ENCODE measurements around the gene SHQ1. TPM values are rescaled to one million over a fixed set of nuclear protein-coding genes. Genes with fewer than 3 reads are reported as not detected.

The SHQ1 gene
- total and polyA plus RNA-seq, 2 of the 4 experiments (the other 2 are of a cell fraction): 10.4 to 19.4 TPM

DNA sequence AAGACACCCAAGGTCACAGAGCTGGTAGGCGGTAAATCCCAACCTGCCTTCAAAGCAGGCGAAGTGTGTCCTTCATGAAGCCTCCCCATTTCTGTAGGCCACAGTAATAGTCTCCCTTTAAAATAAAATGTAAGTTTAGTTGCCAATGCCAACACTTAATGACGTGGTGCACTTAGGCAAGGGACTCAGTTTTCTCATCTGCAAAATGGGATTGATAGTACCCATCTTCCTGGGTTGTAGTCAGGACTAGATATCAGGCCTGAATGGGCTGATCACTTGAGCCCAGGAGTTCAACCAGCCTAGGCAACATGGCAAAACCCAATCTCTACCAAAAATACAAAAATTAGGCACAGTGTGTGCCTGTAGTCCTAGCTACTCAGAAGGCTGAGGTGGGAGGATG is 114.6 kb downstream of the SHQ1 start:
- Histone ChIP-seq H2AFZ (replicated peaks; ENCODE audit: low read length, poor library complexity) (no peak overlapping the region), H3K4me3 (ENCODE audit: insufficient read depth, low read depth, low read length) (no peak overlapping the region), H3K79me1 (ENCODE audit: low read depth in 1 of 2, low read length in 2 of 2) (no peaks in the 10 kb centered on the region), H3K4me1 (ENCODE audit: control insufficient read depth, insufficient read depth, low read length) (no peaks in the 10 kb centered on the region), H3K9me3 (ENCODE audit: control insufficient read depth, insufficient read depth, low read length) (peaks cover 5% of the 10 kb centered on the region; the same call in 1 of the 2 replicates), H3K4ac (ENCODE audit: low read depth, low read length) (no peak overlapping the region), H3K23ac (ENCODE audit: low read depth, low read length) (no peak overlapping the region), H3K9ac (ENCODE audit: low read depth, low read length) (no peak overlapping the region), H3K4me2 (ENCODE audit: low read depth, low read length) (no peak overlapping the region), H3K27me3 (ENCODE audit: control insufficient read depth, insufficient read depth, low read length) (peaks cover 7% of the 10 kb centered on the region), H2BK15ac (ENCODE audit: low read depth, low read length) (no peak overlapping the region), H3K56ac (ENCODE audit: extremely low read depth, insufficient read depth, low read length) (no peak overlapping the region), H2AK5ac (ENCODE audit: low read depth, low read length) (no peak overlapping the region), H4K91ac (ENCODE audit: insufficient read depth, low read depth, low read length) (no peak overlapping the region), H2AK9ac (replicated peaks; ENCODE audit: low read depth, low read length, poor library complexity) (no peak overlapping the region), H3K14ac (replicated peaks; ENCODE audit: low read depth, low read length) (no peak overlapping the region), H2BK120ac (ENCODE audit: low read depth, low read length) (no peak overlapping the region), H3K36me3 (ENCODE audit: control insufficient read depth, insufficient read depth, low read length) (no peaks in the 10 kb centered on the region), H3K9me1 (ENCODE audit: insufficient read depth, low read length) (no peaks in the 10 kb centered on the region), H2BK5ac (ENCODE audit: low read depth, low read length, poor library complexity, severe bottlenecking) (no peak overlapping the region), H4K20me1 (ENCODE audit: insufficient read depth, low read length) (no peaks in the 10 kb centered on the region), H4K8ac (ENCODE audit: low read depth in 2 of 2, low read length in 2 of 2) (no peak overlapping the region), H4K5ac (ENCODE audit: low read depth, low read length) (no peak overlapping the region), H3K18ac (ENCODE audit: low read depth, low read length) (no peak overlapping the region), H2BK20ac (ENCODE audit: low read depth, low read length) (no peak overlapping the region), H3K27ac (ENCODE audit: insufficient read depth, low read length) (no peak overlapping the region)
- intact Hi-C loops (cut with micrococcal nuclease): no loop called here
- DNase-seq: no peak
- dilution Hi-C loops (cut with HindIII; ENCODE audit: low sequenced_read_pairs, unreplicated experiment): no loop called here
- in situ Hi-C loops (cut with MboI; ENCODE audit: low sequenced_read_pairs): no loop called here
- ChIA-PET CTCF (no interaction called here), POLR2A (ENCODE audit: unreplicated experiment) (no interaction called here)
- WGBS, 2 experiments (ENCODE audit: extremely low coverage in 2 of 2, insufficient read length in 1 of 2): no CpG with 5 or more reads among the region's 3 CpGs
- ATAC-seq (ENCODE audit: low read depth): no peak
- no TSS peak for BruUV-seq (replicated peaks)
- TF ChIP-seq RCOR1 (IDR thresholded peaks at IDR 0.05; ENCODE audit: insufficient replicate concordance, low read length) (no peak), MAFK (IDR thresholded peaks at IDR 0.05; ENCODE audit: low read depth, low read length) (no peak), POLR2A (IDR thresholded peaks at IDR 0.05; ENCODE audit: low read depth, low read length) (no peak), CEBPB (IDR thresholded peaks at IDR 0.05; ENCODE audit: low read depth, low read length) (no peak), CHD1 (IDR thresholded peaks at IDR 0.05; ENCODE audit: low read depth, low read length) (no peak), RAD21 (IDR thresholded peaks at IDR 0.05; ENCODE audit: low read length) (no peak), NFE2L2 (IDR thresholded peaks at IDR 0.05; ENCODE audit: low read depth, low read length) (no peak), FOS (IDR thresholded peaks at IDR 0.05; ENCODE audit: low read depth, low read length) (no peak), RFX5 (IDR thresholded peaks at IDR 0.05; ENCODE audit: low read depth, low read length) (no peak), BHLHE40 (IDR thresholded peaks at IDR 0.05; ENCODE audit: low read depth, low read length) (no peak), MAZ (IDR thresholded peaks at IDR 0.05; ENCODE audit: borderline replicate concordance, low read depth, low read length) (no peak), MXI1 (IDR thresholded peaks at IDR 0.05; ENCODE audit: borderline replicate concordance, low read depth, low read length) (no peak), SMC3 (IDR thresholded peaks at IDR 0.05; ENCODE audit: low read depth, low read length) (no peak)
- TF ChIP-seq, protein P1, sequence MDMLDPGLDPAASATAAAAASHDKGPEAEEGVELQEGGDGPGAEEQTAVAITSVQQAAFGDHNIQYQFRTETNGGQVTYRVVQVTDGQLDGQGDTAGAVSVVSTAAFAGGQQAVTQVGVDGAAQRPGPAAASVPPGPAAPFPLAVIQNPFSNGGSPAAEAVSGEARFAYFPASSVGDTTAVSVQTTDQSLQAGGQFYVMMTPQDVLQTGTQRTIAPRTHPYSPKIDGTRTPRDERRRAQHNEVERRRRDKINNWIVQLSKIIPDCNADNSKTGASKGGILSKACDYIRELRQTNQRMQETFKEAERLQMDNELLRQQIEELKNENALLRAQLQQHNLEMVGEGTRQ (IDR thresholded peaks at IDR 0.05; ENCODE audit: low read depth, low read length): no peak
- TF ChIP-seq, protein P2, sequence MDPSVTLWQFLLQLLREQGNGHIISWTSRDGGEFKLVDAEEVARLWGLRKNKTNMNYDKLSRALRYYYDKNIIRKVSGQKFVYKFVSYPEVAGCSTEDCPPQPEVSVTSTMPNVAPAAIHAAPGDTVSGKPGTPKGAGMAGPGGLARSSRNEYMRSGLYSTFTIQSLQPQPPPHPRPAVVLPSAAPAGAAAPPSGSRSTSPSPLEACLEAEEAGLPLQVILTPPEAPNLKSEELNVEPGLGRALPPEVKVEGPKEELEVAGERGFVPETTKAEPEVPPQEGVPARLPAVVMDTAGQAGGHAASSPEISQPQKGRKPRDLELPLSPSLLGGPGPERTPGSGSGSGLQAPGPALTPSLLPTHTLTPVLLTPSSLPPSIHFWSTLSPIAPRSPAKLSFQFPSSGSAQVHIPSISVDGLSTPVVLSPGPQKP (IDR thresholded peaks at IDR 0.05; ENCODE audit: borderline replicate concordance, low read depth, low read length): no peak
- TF ChIP-seq, protein P3, sequence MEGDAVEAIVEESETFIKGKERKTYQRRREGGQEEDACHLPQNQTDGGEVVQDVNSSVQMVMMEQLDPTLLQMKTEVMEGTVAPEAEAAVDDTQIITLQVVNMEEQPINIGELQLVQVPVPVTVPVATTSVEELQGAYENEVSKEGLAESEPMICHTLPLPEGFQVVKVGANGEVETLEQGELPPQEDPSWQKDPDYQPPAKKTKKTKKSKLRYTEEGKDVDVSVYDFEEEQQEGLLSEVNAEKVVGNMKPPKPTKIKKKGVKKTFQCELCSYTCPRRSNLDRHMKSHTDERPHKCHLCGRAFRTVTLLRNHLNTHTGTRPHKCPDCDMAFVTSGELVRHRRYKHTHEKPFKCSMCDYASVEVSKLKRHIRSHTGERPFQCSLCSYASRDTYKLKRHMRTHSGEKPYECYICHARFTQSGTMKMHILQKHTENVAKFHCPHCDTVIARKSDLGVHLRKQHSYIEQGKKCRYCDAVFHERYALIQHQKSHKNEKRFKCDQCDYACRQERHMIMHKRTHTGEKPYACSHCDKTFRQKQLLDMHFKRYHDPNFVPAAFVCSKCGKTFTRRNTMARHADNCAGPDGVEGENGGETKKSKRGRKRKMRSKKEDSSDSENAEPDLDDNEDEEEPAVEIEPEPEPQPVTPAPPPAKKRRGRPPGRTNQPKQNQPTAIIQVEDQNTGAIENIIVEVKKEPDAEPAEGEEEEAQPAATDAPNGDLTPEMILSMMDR (conservative IDR thresholded peaks at IDR 0.05; ENCODE audit: low read depth, low read length): no peak
